Measurements from ENCODE around the gene DIP2C. TPM values are rescaled to one million over a fixed set of nuclear protein-coding genes. Genes with fewer than 3 reads are reported as not detected.

The DIP2C gene
- total RNA-seq, 1 donor from 2014 or later: 16.7 TPM

- DNase-seq: no peak
Measured at GRCh38 chr10:625751-626711, 63.4 kb downstream of the DIP2C start.

DNA sequence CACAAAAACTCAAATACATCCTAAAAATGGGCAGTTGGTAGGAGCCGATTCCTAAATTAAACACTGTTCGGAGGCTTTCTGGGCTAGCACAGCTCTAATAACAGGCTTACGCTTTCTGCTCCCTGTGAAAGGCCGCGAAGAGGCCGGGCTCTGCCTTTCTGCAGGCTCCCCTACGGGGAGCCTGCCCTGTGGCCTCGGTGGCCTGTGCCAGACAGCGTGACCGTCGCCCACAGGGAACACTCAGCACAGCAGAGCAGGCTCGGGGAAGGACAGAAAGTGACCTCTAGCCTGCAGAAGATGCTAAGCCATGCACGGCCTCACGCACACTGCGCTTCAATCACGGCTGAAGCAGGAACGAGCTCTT is 64.2 kb downstream of the DIP2C start:
- no peak for DNase-seq

DNA sequence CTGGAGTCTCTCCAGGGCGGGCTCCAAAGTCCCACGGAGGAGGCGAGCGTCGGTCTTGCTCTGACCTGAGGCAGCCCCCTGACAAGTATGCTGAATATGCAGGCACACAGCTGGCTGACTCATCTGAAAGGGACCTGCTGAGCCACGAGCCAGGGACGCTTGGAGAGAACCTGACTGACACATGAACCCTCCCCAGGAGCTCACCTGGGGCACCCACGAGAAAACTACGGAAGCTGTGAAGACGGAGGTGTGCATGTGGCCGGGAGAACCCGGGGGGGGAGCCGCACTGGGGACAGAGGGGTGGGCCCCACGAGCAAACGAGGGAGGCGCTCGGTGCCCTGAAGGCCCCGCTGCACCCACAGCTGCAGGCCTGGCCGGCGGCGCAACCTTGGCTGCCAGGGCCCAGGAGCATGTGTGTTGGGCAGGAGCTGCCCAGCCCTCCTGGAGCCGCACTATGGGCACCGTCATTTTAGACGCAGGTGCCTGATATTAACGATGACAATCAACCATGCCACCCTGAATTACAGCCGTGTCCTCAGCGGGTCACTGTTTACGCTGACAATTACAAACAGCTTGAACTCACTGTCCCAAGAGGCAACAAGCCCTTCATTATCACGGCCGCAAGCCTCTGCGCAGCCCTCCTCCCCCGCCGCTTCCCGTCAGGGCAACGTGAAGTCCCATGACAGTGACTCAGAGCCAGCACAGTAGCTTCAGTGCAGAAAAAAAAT is 64.7 kb downstream of the DIP2C start:
- DNase-seq: peak; percentile 31

GRCh38 chr10:624312-624604 is 65.2 kb downstream of the DIP2C start:
- DNase-seq: no peak

- DNase-seq: no peak
Measured at GRCh38 chr10:623477-624311, 65.8 kb downstream of the DIP2C start.

GRCh38 chr10:623014-623413 is 66.5 kb downstream of the DIP2C start:
- no peak for DNase-seq

- DNase-seq: no peak
Measured at GRCh38 chr10:621981-622740, 67.3 kb downstream of the DIP2C start.

- no peak for DNase-seq
Measured at GRCh38 chr10:621513-621912, 68.0 kb downstream of the DIP2C start.

- DNase-seq: no peak
Measured at GRCh38 chr10:620971-621370, 68.5 kb downstream of the DIP2C start.

GRCh38 chr10:620417-620816 is 69.1 kb downstream of the DIP2C start:
- DNase-seq: no peak

DNA sequence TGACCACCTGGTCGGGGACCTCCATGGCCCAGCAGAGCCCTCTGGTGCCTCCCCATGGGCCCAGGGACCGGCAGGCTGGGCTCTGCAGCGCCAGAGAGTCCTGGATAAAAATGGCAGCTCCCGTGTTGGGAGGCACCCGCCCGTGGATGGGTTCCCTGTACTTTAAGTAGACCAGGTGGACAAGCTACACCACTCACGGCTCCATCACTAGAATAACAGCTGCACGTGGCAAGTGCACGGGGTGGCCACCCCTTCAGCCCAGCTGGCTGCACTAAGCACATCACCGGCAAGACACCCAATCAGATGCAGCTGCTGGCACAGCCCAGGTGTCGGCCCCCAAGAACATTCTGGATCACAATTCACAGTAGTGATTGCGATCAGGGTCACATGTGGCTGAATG is 69.8 kb downstream of the DIP2C start:
- DNase-seq: no peak

- DNase-seq: no peak
Measured at GRCh38 chr10:618229-618989, 71.1 kb downstream of the DIP2C start.

DNA sequence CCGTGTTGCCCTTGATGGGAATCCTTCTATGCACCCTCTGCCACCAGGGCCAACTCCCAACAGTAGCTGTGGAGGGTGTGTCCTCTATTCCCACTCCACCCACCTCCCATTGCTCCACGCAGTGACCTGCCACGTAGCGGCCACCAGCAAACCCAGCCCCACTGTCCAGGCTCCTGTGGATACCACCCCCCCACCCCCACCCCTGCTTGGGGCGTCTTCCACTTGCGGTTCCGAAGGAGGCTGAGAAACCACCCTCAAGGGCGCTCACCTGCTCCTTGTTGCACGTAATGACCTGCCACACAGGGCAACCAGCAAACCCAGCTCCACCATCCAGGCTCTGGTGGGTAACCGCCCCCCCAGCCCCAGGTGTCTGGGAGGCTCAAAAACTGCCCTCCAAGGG is 72.0 kb downstream of the DIP2C start:
- no peak for DNase-seq

DNA sequence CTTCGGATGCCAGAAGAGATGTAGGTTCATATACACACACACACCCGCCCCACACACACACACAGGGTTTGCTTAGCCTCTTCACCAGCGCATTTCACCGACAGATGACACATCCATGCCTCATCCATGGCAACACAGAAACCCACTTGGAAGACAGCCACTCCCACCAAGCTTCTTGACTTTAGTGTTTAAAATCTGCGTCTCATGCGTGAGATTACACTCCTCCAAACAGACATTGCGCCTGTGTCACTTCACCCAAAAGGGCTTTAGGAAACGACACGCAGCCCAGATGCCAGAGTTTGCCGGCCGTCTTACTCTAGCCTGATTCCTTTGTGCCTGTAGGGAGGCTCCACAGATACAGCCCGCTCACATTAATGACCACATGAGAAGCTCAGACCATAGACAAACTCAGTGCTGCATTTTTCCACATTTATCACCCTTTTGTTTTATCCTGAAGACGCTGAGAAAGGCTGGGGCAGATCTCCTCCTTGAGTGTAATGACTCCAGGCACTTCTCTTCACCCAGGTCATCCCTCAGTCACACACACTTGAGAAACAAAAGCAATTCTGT is 73.8 kb downstream of the DIP2C start:
- no peak for DNase-seq

- no peak for DNase-seq
Measured at GRCh38 chr10:614790-615582, 74.5 kb downstream of the DIP2C start.

GRCh38 chr10:614139-614711 is 75.2 kb downstream of the DIP2C start:
- no peak for DNase-seq

DNA sequence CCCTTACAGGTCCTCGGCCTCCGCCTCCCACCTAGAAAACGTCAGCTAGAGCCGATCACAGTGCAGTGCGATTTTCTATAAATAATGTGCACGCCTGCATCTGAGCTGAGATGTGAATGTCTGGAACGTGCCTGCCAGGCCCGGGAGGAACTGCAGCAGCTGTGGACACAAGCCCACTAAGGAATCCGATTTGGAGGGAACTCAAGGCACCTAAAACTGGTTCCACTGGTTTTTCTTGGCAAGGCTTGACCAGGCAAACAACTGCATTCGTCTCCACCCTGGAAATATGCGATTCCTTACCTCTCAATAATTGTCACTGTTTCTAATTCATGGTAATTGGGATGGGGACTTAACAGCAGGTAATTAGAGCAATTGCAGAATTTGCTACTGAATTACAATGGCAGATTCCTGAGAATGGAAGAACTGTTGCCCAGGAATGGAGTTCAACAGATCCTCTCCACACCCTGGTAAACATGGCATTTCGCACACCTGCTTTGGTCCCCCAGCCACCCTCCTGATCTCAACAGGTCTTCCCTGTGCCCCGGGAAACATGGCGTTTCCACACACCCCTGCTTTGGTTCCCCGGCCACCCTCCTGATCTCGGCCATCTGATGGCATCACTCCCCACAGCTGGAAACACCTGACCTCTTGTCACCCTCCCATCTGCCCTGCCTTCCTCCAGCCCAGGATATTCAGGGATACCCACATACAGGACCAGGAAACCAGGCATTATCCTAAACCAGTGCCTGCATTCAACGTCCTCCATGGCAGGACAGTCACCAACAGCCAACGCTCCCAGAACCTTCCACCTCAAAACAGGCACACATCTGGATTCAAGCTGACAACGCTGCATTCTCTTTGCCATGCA is 76.0 kb downstream of the DIP2C start:
- no peak for DNase-seq

- DNase-seq: no peak
Measured at GRCh38 chr10:612696-613095, 76.8 kb downstream of the DIP2C start.
